ENCODE results near the gene FANCG.

Gene FANCG

DNA sequence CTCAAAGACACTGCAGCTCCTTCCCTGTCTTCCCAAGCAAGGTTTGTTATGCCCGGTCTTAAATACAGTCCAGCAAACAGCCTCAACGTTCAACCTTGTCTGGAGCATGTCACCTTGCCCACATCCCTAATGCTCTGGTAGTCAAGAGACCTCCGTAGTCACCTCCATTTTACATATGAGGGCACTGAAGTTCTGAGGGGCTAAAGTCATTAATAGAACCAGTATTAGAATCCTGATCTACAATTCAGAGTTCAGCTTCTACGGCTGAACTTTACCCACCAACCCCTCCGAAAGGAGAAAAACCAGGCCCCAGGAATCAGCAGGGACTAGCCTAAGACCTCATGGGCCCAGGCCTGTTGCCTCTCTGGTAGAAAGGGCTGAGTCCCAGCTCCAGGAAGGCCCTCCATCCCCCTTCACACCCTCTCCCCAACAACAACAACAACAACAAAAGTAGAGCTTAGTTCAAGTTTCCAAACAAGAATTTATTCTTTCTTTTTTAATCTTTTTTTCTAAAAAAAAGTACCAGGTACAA is 24.0 kb upstream of the FANCG start:
- no peak for DNase-seq
- no peak for ATAC-seq

DNA sequence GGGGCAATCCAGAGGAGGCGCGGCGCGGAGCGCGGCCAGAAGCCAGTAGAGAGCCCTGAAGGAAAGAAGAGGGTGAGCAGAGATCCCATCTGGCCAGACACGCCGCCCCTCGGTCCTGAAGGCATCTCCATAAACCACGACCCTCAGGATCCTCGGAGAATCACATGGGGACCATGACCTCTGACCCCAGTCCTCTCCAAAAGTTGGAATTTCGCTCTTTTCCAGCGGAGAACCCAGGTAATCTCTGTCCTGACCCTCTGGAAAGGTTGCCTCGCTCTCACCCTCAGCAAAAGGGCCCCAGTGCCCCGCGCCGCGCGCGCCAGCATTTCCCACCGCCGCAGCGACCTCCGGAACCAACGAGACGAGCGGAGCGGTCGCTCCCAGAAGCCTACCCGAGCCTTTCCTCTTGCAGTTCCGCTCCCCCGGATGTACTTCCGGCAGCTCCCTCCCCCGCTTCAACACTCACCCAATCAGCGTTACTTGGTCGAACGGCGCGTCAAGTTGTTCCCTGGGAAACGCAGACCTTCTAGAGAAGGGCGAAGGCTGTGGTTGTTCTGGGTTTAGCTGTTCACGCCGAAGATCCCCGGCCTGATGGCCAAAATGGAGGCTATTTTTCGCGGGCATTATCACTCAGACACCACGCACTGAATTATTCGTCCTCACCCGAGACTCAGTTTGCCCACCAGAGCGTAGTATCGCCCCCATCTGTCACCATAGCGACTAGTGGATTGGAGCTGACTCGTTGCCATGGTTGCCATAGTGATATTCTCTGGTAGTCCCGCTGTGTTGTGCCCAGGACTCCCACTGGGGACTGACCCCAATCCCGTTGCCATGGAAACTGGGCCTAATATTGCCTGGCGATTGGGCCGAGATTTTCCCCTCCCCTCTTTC is 23.3 kb upstream of the FANCG start, which contains the start of gene STOML2:
STOML2 (minus strand) TSS at position 363 of the 891 bp plus-strand sequence; CDS start at position 326, 37 bp downstream.
- ATAC-seq (peak; percentile 96), DNase-seq (peak; percentile 89)

GRCh38 chr9:35102465-35102768 is 22.7 kb upstream of the FANCG start:
- no peak for DNase-seq
- ATAC-seq = peak; percentile 15

DNA sequence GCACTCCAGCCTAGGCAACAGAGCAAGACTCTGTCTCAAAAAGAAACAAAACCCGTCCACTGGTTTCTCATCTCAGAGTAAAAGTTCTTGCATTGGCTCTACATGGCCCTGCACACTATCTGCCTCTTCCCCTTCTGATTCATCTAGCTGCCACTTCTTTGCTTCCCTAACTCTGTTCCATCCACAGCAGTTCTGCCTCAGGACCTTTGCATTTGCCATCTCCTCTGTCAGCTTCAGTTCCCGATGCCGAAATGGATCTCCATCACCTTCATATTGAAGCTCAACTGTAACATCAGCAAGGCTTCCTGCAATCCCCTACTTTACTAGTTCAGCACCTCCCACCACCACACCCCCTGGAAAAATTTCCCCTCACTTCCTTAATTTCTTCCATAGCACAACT is 17.8 kb upstream of the FANCG start:
- no peak for ATAC-seq

DNA sequence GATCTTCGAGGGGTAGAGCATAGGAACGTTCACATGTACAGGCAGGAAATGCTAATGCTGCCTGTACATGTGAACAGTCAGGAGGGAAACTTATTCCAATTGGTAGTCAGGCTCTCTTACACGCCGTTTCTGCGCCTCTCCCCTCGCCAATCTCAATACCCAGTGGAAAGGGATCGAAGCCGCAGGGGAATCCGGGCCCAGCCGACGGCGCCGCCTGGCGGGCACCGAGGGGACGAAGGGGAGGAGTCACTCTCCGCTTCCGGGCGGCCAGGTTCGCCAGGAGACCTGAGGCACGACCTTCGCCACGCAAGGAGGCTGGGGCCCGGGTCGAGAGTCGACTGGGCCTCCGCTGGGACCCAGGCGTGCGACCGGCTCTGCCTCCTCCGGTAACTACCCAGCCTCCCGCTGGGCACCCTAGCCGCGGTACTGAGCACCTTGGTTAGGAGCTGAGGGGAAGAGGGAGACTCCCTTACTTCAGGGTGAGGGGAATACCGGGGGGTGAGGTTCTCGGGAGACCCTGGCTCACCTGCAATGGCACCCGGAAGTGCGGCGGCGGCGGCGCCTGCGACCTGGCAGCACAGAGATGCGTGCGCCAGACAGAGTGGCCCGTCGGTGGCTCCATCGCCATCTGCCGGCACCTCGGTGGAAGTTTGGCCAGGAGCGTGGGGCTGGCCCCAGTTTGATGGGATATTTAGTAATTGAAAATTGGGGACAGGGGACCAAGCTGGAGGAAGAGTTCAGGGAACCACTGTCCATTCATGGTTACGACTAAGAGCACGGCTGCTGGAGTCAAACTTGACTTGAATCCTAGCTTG is 16.5 kb upstream of the FANCG start, which contains the start of gene PIGO:
PIGO (minus strand) TSS at position 557 of the 815 bp plus-strand sequence. CDS start 1,026 bp downstream, outside the sequence.
- DNase-seq (peak; percentile 92), ATAC-seq (peak; percentile 91)

More for the DNA sequence above, 17.8 kb upstream of the FANCG start:
- no peak for DNase-seq

- no peak for DNase-seq
- no peak for ATAC-seq
Measured at GRCh38 chr9:35091536-35091935, 11.8 kb upstream of the FANCG start.

DNA sequence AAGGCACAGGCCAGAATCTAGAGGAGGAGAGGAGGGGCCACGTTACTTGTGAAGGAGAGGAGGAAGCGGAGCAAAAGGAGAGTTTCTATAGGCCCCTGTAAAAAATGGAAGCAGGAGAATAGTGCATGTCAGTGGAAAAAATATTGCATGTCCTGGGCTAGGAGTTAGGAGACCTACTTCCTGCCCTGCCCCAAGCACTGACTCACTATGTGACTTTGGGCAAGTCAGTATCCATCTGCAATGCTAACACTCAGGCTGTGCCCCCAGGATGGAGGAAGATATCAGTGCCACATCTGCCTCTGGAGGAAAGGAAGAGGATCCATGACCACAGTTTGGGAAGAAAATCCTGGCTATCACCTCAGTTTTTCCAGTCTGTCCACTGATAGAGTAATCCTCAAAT is 9.7 kb upstream of the FANCG start:
- ATAC-seq (no peak), DNase-seq (no peak)

DNA sequence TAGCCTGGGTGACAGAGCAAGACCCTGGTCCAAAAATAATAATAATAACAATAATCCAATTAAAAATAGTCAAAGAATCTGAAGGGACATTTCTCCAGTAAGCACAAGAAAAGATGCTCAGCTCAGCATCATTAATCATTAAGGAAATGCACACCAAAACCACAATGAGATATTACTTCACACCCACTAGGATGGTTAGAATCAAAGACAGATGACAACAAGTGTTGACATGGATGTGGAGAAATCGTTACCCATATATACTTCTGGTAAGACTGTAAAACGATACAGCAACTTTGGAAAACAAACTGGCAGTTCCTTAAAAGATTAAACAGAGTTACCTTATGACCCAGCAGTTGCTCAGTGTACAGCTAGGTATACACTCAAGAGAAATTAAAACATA is 5.3 kb upstream of the FANCG start:
- no peak for DNase-seq
- ATAC-seq = no peak

- DNase-seq (no peak), ATAC-seq (no peak)
Measured at GRCh38 chr9:35079041-35079425, 709 bp downstream of the FANCG start.

DNA sequence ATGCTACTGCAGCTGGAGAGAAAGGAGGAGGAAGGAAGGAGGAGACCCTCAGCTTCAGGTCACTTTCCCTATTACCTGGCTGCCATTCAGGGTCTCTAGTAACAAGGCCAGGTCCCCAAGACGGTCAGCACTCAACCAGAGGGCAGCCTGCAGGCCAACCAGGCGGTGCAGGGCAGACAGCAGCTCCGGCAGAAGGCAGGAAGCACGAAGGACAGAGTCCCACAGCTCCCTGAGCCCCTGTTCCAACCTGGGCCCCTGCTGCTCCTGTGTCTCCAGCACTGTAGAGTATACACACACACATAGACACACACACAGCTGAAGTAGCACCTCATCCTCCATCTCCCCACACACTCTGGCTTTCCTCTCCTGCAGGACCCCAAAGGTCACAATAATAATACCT is 1.7 kb downstream of the FANCG start:
- ATAC-seq (no peak), DNase-seq (no peak)

DNA sequence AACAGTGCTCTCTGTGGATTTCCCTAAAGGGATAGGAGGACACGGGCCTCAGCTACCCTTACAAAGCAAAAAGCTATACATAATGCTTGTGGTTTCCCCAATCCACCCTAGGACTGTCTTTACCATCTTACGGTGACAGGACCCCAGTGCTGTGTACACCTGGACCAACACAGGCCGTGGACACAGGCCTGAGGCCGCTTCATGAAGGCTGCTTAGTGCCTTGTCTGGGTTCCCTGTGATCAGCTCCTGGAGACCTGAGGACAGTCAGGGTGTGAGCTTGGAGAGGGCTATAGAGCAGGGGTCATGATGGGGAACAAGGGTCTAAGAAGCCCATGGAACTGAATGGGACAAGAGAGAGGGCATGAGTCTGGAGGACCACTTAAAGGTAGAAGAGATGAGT is 2.9 kb downstream of the FANCG start:
- ATAC-seq = no peak
- DNase-seq = no peak

DNA sequence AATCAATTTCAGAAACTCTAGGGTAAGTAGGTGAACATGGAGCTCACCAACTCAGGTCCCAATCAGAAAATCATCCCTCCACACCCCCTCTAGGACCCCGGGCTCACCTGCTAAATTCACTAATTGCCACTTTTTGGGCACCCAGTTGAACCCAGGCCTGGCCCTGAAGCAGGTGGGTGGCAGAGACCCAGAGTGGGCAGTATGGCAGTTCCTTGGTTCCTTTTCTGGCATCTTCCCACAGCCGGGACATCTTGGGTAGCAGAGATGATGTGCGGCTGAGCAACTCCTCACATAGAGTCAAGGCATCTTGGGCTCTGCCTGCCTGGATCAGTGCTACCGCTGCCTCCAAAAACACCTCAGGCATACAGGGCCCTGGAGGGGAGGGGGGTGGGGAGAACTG is 4.4 kb downstream of the FANCG start:
- ATAC-seq (no peak), DNase-seq (no peak)

DNA sequence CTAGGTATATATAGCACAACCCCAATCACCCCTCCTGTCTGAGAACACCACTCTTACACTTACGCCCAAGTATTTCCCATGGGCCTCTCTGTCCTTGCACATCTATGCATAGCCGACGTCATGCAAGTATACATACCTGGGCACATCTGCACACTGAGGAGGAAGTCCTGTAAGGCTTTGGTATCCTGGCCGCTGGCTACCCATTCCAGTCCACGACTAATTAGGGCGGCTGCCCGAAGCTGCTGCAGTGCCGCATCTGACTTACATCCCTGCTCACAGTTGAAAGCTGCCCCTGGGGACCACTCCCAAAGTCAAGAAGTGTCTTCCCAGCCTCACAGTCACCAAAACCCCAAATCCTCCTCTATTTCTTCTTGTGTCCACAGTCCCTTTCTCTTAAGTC is 5.0 kb downstream of the FANCG start:
- no peak for ATAC-seq
- DNase-seq = no peak

- no peak for ATAC-seq
Measured at GRCh38 chr9:35074141-35074540, 5.6 kb downstream of the FANCG start.

GRCh38 chr9:35073279-35073612 is 6.5 kb downstream of the FANCG start:
- DNase-seq = no peak
- ATAC-seq = no peak

More at GRCh38 chr9:35074141-35074540, 5.6 kb downstream of the FANCG start:
- DNase-seq = no peak

DNA sequence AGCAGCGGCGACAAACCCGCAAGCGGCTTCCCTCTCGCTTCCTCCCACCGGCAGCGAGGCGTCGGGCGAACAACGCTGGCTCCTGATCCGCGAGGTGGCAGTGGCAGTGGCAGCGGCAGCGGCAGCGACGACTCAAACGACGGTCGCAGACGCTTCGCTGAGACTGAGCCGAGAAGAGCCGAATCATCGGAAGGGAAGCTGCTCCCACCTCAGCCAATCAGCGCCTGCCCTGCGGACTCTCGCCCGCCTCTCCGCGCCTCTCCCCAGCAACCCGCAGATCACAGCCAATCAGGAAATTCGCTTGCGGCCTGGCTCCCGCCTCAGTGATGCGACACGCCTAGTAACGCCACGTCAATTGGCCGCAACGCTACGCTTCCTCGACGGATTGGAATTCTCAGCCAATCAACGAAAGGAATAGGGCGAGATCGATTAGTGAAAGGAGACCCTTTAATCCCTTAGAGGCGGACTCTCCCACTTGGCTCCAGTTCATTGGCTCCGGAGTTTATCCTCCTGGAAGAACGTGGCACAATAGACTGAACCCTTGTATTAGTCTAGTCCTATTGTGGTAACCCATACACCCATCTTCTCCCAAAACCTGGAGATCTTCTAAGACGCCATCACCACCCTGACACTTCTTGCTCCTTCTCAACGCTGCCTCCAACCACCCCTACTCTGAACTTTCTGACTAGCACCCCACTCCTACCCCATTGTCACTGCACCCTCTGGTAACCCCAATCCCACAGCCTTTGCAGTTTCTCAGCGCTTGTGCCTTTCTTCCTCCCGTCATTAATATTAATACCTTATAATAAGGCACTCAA is 7.1 kb downstream of the FANCG start, which contains the start of gene VCP:
VCP (minus strand) TSS at position 165 of the 818 bp plus-strand sequence. CDS start 272 bp downstream, outside the sequence.
- DNase-seq (peak; percentile 96), ATAC-seq (peak; percentile 90)

DNA sequence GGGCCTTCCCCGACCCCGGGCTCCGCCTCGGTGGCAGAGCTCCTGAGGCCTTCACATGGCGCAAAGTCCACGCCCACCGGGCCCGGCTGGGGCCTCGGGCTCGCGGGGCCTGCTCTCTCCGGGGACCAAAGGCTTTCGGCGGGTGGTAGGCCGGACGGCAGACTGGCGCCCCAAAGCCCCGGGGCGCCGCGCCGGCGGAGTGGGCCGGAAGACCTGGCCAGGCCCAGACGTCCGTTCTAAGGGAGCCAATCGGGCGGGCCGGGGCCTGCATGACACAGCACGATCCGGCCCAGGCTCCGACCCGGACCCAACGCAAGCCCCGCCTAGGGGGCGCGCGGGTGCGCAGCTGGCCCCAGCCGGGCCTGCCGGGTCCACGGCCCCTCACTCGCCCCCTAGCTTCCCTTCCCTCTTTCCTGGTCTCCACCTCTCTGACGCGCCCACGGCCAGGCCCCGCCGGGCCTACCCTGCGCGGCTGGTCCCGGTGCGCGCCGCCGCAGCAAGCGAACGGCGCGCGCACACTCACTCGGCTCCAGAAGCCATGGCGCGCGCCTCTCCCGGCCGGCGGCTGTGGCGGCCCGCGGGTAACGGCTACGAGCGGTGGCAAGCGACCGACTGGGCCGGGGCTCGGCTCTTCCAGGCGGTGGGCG is 7.8 kb downstream of the FANCG start:
- ATAC-seq (peak; percentile 69), DNase-seq (peak; percentile 80)

- ATAC-seq (no peak), DNase-seq (no peak)
Measured at GRCh38 chr9:35070823-35071813, 8.6 kb downstream of the FANCG start.

DNA sequence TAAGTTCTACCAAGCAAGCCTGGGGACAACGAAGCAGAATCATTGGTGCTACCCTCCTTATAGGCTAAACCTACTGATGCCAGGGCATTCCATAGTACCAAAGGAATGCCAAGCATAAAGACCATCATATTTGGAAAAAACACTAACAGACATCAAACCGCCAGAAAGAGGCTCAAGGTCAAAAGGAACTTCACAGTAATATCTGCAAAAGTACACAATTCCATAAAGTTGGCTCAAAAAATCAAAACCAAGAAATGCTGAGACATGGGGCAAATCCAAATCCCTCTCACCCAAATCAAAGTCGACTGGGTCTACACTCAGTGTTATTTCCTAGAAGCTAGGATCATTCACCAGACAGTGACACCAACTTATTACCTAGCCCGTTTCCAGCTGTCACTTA is 10.7 kb downstream of the FANCG start:
- ATAC-seq (no peak), DNase-seq (no peak)

- ATAC-seq (no peak), DNase-seq (no peak)
Measured at GRCh38 chr9:35067056-35067455, 12.7 kb downstream of the FANCG start.

Measured in stimulated activated naive CD8-positive, alpha-beta T cell treated with anti-CD3 and anti-CD28 coated beads, Interleukin-15, Interleukin-2, amounts not matched to agents 100 U/mL and 50 U/mL, for 24 hours (primary cell).